HG03064 (cell line): ENCODE data around the gene TLK2.
A peak's percentile ranks its signal among the peaks of the same experiment; 100 is the strongest.
"Not testable (repeated sequence)": the region's sequence is repeated elsewhere in the genome, so short reads cannot be mapped to it uniquely, and the experiment has no call there.

Experiments
- ATAC-seq: cut with Tn5 transposase; IDR thresholded peaks from one replicate; pipeline ENCODE4 v1.9.1; 2021; ENCODE audit warnings: low read depth; ENCODE audit not compliant: unreplicated experiment

TLK2 gene

GRCh38 chr17:62596662-62597061 lies 118.0 kb downstream of the TLK2 start:
- ATAC-seq, result no peak

- no peak for ATAC-seq
Observed at GRCh38 chr17:62597150-62597549, 118.5 kb downstream of the TLK2 start.

DNA sequence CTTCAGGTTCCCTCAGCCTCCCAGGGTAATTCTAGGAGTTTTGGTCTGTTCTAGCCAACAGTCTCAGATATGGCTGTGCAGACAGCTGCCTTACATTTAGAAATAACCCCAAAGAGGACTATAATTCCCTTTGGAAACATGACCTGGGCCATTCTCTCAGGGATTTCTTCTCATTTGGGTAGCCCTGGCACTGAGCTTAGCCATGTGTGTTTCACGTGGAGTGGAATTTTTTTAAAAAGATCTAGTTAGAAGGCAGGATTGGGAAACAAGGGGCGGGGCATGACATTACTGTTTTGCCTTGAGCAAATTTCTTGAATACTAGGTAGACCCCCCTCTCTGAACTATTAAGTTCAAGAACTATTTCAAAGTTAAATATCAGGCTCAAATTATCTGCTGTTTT lies 119.3 kb downstream of the TLK2 start:
- ATAC-seq, result no peak

DNA sequence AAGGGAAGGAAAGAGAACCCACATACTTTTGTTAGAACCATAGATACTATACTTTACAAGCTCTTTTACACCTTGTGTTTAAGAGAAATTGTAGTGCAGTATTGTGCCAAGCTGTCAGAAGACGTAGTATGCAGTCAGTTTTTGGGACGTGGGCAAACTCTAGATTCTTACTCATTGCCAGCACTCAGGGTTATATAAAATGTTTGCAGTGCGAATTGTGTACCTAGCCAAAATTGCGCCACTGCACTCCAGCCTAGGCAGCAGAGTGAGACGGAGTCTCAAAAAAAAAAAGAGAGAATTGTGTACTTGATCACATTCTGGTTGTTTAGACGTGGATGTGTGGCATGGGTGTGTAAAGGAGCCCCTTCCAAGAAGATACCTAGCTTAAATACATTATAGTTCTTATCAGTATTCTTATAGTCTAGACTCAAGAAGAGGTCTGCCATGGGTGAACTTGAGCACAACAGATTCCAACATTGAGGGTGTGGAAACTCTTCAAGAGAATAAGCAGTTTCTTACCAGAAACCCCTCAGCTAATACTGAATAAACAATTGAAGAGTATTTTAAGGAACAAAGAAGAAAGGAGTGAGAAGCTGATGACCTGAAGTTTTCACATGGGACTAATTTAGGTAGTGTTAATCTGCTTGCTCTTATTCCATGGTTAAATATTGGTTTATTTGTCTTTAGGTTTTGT lies 121.5 kb downstream of the TLK2 start:
- ATAC-seq, result no peak

DNA sequence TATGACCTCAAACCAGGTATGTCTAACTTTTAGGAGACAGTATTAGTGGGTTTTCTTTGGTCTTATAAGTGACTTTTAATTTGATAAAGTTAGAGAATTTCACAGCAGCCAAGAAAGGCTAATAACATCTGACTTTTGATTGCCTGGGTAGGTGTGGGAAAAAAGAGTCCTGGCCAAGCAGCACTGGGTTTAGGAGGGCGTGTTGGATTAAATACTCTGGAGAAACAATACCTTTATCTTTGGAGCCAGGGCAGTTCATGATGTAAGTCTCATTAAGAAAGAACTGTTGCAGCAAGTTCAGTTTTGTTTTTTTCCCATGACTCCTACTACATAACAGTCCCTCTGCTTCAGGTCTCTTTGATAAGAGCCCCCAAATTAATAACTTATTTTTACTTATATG lies 122.2 kb downstream of the TLK2 start:
- ATAC-seq, result no peak

DNA sequence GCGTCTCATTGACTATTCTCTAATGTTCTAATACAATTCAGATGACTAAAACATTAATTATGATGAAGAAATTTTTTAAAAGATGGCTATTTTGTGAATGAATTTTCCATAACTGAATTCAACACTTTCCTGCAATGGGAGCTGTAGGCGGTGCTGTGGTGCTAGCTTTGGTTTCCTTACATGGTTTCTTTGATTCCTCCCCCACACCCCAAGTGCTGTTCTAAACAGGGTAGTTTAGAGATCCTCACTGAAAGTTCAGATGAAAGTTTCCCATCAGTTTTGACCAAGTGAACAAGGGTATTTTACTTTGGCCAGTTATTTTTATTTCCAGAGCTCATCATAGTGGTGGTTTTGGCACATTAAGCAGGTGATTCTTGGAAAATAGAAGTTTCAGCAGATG lies 122.8 kb downstream of the TLK2 start:
- no peak for ATAC-seq

- ATAC-seq, result not testable (repeated sequence)
Observed at GRCh38 chr17:62603783-62604182, 125.2 kb downstream of the TLK2 start.

DNA sequence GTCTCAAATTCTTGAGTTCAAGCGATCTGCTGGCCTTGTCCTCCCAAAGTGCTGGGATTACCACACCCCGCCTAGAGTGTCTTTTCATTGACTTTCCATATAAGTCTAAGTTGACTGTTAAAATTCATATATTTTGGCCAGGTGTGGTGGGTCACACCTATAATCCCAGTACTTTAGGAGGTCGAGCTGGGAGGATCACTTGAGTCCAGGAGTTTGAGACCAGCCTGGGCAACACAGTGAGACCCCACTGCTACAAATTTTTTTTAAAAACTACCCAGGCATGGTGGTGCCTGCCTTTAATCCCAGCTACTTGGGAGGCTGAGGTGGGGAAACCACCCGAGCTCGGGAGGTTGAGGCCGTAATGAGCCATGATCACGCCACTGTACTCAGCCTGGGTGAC lies 127.0 kb downstream of the TLK2 start:
- ATAC-seq, result no peak

GRCh38 chr17:62611292-62611691 lies 132.7 kb downstream of the TLK2 start:
- peak; percentile 84 for ATAC-seq

DNA sequence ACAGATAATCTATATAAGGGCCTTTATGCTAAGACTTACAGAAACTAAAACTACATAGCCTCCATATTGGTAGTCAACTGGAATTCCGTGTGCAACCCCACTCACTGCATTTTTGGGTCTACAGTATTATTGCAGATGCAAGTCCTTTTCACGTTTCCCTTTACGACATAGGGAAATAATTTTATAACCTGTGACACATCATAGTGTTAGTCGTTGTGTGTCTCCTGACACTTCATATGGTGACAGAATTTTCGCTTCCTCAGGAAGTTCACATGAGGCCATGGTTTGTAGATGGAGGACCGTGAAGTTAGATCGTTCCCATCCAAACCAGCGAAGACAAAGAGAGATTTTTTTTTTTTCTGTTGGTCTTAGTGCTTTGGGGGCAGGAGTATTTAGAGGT lies 133.1 kb downstream of the TLK2 start:
- peak; percentile 39 for ATAC-seq

GRCh38 chr17:62612289-62612688 lies 133.7 kb downstream of the TLK2 start:
- not testable (repeated sequence) for ATAC-seq

- ATAC-seq, result not testable (repeated sequence)
Observed at GRCh38 chr17:62613095-62613494, 134.5 kb downstream of the TLK2 start.

- no peak for ATAC-seq
Observed at GRCh38 chr17:62614142-62614541, 135.5 kb downstream of the TLK2 start.

DNA sequence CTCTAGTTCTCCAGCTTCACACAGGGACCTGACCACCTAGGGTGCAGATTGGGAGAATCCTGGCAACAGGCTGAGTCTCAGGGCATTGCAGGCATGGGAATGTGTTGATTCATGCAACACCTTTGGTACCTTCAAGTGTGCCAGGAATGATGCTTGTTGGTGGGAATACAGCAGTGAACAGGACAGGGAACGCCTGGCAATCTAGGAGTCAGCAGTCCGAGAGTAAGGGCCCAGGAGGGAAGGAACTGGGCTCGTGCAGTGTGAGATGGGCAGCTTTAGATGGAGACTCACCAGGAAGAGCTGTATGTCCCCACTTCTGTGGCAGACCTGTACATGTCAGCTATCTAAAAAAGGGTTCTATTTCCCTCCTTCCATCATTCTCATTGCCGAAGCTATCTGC lies 136.9 kb downstream of the TLK2 start:
- no peak for ATAC-seq

GRCh38 chr17:62616993-62617893 lies 138.6 kb downstream of the TLK2 start:
- no peak for ATAC-seq

DNA sequence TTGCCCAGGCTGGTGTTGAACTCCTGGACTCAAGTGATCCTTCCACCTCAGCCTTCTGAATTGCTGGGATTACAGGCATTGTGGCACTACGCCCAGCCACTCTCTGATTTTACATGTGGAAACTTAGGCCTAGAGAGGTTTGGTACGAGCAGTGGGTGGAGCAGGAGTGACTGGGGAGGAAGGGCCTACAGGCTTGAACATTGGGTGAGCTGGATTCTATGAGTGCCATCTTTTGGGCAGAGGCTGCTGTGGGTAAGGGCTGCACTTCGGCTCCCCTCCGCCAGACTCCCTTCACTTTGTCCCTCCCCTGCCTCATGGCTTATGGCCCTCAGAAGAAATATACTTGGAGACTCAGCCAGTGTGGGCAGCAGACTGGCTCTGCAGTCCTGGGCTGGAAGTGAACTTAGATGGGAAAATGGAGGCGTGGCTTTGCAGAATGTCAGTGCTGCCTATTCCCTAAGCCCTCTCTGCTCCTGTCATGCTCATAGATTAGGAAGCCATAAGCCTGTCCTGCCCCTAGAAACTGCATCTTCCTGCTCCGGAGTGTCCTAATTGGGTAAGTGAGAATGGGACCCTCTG lies 139.4 kb downstream of the TLK2 start:
- ATAC-seq, result no peak

DNA sequence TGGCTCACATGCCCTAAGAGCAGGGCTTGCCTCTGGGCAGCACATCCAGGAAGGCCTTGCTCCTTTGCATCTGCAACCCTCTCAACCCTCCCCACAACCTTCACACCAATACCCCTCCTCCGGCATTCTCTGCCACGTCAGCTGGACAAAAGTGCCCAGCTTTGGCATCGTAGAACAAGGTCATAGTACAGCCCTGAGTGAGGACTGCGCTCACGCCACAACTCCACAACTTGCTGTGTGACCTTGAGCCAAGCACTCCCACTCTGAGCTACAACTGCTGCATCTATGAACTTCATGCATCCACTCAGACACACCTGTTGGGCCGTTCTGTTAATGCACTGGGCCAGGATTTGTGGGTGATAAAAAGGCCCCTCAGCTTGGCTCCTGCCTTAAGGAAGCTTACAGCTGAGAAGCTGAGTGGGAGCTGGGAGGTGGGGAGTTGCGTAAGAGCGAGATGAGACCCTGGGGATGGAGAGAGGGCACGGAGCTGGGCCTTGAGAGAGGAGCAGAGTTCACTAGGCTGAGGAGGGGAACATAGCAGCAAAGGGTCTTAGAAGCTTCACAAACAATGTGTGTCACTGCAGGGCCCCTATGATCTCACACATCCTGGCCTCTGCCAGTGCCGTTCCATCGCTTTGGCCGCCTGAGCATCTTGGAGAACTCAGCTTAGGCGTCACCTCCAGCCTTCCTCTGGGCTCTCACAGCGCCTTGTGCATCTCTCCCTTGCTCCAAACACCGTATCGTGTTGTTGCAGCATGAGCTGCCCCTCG lies 140.2 kb downstream of the TLK2 start:
- no peak for ATAC-seq

- ATAC-seq, result no peak
Observed at GRCh38 chr17:62619417-62620155, 141.0 kb downstream of the TLK2 start.

- no peak for ATAC-seq
Observed at GRCh38 chr17:62621223-62621622, 142.6 kb downstream of the TLK2 start.
